T-helper 1 cell (primary cell): ENCODE data around the gene PCSK4.

Experiments
- DNase-seq, 5 donors: peaks; one replicate each; pipeline ENCODE4 v3.0.0-alpha.2; 2012 to 2020

The PCSK4 gene

DNA sequence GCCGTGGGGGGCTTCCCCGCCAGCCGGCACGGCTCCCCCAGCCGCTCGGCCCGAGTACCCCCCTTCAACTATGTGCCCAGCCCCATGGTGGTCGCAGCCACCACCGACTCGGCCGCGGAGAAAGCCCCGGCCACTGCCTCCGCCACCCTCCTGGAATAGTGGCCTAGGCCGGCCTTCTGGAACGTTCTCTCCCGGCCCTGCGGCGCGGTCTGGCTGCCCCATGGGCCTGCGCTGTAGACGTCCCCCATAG lies 20.2 kb downstream of the PCSK4 start:
- no peak for DNase-seq

DNA sequence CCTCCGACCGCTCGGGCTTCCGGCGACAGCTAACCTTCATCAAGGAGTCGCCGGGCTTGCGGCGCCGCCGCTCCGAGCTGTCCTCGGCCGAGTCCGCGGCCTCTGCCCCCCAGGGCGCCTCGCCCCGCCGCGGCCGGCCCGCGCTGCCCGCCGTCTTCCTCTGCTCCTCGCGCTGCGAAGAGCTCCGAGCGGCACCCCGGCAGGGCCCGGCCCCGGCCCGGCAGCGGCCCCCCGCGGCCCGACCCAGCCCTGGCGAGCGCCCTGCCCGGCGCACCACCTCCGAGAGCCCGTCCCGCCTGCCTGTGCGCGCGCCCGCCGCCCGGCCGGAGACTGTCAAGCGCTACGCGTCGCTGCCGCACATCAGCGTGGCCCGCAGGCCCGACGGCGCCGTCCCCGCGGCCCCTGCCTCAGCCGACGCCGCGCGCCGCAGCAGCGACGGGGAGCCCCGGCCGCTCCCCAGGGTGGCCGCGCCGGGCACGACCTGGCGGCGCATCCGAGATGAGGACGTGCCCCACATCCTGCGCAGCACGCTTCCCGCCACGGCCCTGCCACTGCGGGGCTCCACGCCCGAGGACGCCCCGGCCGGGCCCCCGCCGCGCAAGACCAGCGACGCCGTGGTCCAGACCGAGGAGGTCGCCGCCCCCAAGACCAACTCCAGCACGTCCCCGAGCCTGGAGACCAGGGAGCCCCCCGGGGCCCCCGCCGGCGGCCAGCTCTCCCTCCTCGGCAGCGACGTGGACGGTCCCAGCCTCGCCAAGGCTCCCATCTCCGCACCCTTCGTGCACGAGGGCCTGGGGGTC lies 20.7 kb downstream of the PCSK4 start:
- DNase-seq, result no peak

DNA sequence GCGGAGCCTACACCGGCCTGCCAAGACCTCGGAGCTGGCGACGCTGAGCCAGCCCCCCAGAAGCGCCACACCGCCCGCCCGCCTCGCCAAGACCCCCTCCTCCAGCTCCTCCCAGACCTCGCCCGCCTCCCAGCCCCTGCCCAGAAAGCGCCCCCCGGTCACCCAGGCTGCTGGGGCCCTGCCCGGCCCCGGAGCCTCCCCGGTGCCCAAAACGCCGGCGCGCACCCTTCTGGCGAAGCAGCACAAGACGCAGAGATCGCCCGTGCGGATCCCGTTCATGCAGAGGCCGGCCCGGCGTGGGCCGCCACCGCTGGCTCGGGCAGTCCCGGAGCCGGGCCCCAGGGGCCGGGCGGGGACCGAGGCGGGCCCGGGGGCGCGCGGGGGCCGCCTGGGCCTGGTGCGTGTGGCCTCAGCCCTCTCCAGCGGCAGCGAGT lies 21.3 kb downstream of the PCSK4 start:
- DNase-seq, result no peak

DNA sequence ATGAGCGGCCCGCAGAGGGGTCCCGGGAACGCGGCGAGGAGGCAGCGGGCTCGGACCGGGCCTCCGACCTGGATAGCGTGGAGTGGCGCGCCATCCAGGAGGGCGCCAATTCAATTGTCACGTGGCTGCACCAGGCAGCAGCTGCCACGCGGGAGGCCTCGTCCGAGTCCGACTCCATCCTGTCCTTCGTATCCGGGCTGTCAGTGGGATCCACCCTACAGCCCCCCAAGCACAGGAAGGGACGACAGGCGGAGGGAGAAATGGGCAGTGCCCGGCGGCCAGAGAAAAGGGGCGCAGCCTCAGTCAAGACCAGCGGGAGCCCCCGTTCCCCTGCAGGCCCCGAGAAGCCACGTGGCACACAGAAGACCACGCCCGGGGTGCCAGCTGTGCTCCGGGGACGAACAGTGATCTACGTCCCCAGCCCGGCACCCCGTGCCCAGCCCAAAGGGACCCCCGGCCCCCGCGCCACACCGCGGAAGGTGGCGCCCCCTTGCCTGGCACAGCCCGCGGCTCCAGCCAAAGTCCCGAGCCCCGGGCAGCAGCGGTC lies 21.8 kb downstream of the PCSK4 start:
- no peak for DNase-seq

DNA sequence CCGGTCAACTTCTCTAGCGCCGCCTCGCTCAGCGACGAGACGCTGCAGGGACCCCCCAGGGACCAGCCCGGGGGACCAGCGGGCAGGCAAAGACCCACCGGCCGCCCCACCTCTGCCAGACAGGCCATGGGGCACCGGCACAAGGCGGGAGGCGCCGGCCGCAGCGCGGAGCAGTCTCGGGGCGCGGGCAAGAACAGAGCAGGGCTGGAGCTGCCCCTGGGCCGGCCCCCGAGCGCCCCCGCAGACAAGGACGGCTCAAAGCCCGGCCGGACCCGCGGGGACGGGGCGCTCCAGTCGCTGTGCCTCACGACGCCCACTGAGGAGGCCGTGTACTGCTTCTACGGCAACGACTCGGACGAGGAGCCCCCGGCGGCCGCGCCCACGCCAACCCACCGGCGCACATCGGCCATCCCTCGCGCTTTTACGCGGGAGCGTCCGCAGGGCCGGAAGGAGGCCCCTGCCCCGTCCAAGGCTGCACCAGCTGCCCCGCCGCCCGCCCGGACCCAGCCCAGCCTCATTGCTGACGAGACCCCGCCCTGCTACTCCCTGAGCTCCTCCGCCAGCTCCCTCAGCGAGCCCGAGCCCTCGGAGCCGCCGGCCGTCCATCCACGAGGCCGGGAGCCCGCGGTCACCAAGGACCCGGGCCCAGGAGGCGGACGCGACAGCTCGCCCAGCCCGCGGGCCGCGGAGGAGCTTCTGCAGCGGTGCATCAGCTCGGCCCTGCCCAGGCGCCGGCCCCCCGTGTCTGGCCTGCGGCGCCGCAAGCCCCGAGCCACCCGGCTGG lies 22.5 kb downstream of the PCSK4 start:
- DNase-seq, result no peak

DNA sequence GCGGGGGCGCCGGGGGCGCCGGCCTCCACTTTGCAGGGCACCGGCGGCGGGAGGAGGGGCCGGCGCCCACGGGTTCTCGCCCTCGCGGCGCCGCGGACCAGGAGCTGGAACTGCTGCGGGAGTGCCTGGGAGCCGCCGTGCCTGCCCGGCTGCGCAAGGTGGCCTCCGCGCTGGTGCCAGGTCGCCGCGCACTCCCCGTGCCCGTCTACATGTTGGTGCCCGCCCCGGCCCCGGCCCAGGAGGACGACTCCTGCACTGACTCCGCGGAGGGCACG lies 23.0 kb downstream of the PCSK4 start:
- no peak for DNase-seq

DNA sequence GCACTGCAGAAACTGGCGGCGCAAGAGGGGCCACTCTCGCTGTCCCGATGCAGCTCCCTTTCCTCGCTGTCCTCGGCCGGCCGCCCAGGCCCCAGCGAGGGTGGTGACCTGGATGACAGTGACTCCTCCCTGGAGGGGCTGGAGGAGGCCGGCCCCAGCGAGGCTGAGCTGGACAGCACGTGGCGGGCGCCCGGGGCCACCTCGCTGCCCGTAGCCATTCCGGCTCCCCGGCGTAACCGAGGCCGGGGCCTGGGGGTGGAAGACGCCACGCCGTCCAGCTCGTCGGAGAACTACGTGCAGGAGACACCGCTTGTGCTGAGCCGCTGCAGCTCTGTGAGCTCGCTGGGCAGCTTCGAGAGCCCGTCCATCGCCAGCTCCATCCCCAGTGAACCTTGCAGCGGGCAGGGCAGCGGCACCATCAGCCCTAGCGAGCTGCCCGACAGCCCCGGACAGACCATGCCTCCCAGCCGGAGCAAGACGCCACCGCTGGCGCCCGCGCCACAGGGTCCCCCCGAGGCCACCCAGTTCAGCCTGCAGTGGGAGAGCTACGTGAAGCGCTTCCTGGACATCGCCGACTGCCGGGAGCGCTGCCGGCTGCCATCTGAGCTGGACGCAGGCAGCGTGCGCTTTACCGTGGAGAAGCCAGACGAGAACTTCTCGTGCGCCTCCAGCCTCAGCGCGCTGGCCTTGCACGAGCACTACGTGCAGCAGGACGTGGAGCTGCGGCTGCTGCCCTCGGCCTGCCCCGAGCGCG lies 23.5 kb downstream of the PCSK4 start:
- no peak for DNase-seq

DNA sequence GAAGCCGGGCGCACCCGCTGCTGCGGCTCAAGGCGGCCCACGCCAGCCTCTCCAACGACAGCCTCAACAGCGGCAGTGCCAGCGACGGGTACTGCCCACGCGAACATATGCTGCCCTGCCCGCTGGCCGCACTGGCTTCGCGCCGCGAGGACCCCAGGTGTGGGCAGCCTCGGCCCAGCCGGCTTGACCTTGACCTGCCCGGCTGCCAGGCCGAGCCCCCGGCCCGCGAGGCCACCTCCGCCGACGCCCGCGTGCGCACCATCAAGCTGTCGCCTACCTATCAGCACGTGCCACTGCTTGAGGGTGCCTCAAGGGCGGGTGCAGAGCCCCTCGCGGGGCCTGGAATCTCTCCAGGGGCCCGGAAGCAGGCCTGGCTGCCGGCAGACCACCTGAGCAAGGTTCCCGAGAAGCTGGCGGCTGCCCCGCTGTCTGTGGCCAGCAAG lies 24.1 kb downstream of the PCSK4 start:
- no peak for DNase-seq

DNA sequence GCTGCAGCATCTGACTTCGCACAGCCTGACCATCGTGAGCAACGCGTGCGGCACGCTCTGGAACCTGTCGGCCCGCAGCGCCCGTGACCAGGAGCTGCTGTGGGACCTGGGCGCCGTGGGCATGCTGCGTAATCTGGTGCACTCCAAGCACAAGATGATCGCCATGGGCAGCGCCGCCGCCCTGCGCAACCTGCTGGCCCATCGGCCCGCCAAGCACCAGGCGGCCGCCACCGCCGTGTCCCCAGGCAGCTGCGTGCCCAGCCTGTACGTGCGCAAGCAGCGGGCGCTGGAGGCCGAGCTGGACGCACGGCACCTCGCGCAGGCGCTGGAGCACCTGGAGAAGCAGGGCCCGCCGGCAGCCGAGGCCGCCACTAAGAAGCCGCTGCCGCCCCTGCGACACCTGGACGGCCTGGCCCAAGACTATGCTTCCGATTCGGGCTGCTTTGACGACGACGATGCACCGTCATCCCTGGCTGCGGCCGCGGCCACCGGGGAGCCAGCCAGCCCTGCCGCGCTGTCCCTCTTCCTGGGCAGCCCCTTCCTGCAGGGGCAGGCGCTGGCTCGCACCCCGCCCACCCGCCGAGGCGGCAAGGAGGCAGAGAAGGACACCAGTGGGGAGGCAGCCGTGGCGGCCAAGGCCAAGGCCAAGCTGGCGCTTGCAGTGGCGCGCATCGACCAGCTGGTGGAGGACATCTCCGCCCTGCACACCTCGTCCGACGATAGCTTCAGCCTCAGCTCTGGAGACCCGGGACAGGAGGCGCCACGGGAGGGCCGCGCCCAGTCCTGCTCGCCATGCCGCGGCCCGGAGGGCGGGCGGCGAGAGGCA lies 24.7 kb downstream of the PCSK4 start:
- peak in 1 of 5 donors; percentile 39 for DNase-seq

DNA sequence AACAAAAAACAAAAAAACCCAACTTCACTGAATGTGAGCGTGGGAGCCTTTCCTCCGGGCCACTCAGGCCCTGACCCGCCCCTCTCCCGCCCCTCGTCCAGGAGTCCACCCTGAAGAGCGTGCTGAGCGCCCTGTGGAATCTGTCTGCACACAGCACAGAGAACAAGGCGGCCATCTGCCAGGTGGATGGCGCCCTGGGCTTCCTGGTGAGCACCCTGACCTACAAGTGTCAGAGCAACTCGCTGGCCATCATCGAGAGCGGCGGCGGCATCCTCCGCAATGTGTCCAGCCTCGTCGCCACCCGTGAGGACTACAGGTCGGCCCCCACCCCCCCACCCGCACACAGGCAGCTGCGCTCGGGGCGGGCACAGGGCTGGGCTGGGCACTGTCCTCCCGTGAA lies 28.3 kb downstream of the PCSK4 start:
- no peak for DNase-seq

DNA sequence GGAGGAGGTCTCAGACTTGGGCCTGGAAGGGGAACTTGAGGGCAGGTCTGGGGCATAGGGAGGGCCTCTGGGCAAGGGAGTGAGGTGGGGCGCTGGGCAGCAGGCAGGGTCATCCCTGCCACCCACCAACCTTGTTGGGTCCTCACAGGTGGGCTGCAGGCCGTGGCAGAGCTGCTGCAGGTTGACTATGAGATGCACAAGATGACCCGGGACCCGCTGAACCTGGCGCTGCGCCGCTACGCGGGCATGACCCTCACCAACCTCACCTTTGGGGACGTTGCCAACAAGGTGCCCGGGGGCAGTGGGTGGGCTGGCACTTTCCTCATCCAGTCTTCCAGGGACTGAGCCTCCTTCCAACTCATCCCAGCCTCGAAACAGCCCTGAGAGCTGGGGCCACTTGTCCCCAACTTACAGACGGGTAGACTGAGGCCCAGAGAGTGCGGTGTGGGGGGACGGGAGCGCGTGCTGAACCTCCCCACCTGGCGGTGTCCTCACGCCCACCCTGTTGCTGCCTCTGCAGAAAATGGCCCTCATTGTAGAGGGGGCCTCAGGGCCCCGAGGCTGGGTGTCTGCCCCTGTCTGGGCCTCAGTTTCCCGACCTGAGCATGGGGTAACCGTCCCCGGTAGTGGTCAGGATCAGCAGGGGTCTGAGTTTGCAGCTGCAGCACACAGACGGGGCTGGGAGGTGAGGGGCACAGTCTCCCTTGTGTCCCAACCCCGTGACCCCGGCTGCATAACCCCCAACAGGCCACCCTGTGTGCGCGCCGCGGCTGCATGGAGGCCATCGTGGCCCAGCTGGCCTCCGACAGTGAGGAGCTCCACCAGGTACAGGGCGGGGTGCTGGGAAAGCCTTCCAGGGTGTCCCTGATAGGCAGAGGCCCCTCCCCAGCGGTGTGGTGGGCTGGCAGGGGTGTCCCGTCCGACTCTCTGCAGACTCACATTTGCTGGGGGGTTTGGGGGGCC lies 29.8 kb downstream of the PCSK4 start:
- no peak for DNase-seq

DNA sequence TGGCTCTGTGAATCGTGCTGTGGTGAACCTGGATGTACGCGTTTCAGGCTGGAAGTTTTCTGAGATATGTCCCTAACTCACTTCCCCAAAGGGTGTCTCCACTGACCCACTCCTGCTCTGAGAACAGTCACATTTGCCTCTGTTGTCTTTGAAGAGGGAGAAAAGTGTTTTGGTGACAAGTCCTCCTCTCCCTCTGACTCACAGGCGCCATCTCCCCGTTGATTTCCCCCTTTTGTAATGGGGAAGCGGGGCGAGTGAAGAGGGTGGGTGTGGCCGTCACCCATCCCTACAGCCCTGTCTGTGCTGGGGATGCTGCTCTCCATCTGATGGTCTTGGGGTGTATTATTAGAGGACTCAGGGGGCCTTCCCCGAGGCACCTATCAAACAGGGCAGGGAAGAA lies 30.7 kb downstream of the PCSK4 start:
- no peak for DNase-seq

DNA sequence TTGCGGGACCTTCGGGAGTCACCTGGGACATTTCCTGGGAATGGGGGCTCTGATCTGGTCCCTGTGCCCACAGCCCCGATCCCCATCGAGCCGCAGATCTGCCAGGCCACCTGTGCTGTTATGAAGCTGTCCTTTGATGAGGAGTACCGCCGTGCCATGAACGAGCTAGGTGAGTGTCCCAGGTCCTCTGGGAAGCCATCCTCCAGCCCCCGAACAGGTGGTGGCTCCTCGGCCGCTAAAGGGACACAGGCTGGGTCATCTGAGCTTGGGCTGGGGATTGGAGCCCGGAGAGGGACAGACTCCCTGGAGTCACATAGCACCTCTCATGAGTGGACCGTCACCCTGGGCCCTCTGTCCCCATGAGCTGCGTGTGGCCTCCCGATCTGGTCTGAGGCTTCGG lies 32.3 kb downstream of the PCSK4 start:
- DNase-seq, result no peak

DNA sequence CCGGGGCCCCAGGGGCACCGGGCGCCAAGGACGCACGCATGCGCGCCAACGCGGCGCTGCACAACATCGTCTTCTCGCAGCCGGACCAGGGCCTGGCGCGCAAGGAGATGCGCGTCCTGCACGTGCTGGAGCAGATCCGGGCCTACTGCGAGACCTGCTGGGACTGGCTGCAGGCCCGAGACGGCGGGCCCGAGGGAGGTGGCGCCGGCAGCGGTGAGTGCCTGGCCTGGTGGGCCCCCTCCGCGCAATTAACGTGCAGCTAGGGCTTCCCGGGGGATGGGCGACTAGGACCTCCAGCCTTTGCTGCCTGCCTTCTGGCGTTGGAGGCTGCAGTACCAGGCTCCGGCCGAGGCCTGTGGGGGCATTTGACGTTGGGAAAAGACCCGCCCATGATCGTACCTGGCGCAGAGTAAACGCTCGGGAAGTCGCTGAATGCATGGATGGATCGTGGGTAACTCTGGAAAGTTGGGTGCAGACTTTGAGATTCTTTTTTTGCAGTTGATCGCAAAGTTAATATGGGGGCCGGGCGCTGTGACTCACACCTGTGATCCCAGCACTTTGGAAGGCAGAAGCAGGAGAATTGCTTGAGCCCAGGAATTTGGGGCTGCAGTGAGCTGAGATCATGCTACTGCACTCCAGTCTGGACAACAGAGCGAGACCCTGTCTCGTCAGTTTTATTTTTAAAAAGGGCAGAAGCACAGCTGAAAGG lies 33.0 kb downstream of the PCSK4 start:
- DNase-seq, result no peak

DNA sequence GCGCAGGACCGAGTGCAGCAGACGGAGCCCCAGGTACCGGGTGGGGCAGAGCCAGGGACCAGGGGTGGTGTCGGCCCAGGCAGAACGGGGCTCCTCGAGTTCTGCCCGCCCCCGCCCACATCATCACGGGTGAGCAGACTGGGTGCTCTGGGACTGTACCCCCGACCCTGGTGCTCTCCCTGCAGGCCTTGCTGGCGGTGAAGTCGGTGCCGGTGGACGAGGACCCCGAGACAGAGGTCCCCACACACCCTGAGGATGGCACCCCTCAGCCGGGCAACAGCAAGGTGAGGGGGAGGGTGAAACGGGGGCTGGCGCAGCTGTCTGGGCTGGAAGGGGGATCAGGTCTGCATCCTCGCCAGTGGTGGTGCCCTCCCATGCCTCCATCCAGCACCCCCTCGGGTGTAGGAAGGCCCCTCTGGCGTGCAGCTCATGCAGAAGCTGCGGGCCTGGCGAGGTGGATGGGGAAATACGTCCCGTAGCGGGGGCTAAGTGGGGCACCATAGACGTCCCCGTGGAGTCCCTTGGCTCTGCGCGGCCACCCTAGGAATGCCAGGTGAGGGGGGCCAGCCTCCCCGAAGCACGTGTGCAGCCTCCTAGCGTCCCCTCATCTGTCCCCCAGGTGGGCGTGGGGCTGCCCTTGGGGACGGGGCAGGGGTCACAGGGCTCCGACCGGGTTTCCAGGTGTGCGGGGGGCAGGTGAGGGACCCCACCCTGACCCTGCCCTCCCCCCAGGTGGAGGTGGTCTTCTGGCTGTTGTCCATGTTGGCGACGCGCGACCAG lies 33.8 kb downstream of the PCSK4 start:
- DNase-seq, result no peak

DNA sequence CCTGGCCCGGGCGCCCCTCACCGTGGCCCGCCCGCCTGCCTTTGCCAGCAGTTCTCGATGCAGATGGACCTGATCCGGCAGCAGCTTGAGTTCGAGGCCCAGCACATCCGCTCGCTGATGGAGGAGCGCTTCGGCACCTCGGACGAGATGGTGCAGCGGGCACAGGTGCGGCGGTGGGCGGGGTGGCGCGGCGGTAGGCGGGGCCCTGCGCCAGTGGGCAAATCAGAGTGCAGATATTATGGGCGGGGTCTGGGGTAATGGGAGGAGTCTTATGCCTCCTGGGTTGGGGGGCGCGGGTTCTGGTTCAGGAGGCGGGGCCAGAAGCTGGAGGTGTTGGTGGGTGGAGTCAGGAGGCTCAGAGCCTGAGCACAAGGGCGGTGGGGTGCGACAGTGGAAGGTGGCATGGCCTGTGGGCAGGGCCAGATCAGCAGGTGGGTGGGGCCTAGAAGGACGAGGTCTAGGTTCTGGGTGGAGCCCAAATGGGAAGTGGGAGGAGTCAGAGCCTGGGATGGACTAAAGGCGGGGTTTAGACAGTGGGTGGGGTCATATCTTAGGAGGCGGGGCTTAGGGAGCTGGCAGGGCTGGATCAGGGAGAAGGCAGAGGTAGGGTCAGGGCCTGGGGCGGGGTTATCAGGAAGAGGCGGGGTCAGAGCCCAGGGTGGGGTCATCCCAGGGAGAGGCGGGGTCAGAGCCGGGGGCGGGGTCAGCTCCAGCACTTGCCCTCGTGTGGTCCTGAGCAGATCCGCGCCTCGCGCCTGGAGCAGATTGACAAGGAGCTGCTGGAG lies 34.6 kb downstream of the PCSK4 start:
- DNase-seq, result peak in 4 of 5 donors; percentile 39 to 70 (median 50)

DNA sequence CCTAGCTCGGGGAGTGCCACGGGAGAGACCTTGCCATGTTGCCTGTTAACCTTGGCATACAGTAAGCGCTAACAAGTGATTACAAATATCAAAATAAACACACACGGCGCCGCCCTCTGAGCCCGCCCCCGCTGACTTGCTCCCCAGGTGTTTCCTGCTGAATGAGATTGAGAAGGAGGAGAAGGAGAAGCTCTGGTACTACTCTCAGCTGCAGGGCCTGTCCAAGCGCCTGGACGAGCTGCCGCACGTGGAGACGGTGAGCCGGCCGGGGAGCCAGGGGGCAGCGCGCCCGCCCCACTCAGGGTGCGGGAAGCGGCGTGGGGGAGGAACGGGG lies 35.2 kb downstream of the PCSK4 start:
- no peak for DNase-seq

DNA sequence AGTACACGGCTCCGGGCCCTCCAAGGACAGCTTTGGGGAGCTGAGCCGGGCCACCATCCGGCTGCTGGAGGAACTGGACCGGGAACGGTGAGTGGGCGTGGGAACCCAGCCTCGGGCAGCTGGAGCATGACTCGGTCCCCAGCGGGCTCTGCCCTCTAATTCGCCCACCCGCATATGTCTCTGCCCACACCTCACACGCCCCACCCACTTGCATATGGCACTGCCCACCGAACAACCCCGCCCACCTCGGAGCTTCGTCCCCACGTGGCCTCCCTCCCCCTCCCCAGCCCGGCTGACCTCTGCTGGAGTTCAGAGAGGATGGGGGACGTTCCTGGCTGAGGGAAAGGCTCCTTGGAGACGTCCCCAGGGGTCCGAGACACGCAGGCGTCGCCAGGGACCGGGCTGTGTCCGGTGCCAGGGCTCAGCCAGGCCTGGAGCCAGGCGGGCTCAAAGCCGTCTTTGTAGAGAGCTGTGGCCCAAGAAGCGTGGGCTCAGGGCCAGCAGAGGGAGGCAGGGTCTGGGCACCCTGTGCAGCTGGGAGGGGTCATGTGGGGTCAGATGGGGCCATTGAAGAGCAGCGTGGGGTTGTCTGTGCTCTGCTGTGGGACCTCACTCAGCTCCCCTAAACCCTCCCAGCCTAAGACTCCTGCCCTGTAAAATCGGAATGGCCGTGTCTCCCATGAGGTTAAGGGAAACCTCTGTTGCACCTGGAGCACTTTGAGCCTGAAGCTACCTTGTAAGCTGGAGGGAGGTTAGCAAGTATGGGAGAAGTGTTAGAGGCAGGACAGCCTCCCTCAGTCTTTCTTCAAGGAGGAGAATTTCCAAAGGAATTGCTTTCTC lies 36.4 kb downstream of the PCSK4 start:
- no peak for DNase-seq
